ENCODE data around the gene PDGFC.

DNA sequence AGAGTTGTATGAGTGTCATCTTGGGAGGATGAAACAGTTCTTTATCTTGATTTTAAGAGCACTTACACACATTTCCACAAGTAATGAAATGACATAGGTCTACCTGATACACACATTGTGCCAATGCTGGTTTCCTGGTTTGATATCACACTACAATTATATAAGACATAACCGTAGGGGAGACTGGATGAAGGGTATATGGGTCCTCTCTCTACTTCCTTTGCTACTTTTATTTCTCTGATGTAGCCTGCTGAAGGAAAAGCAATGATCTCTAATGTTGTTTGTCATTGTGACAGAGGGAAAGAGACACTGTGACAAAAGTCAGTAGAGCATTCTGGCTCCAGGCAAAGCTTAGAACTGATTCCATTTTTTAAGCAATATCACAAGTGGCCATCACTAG, 238.0 kb downstream of the PDGFC start:
- no peak for TF ChIP-seq CTCF (IDR thresholded peaks at IDR 0.05)
- no peak for TF ChIP-seq EP300 (IDR thresholded peaks at IDR 0.05)
